Left lung (tissue), 10 donors: ENCODE measurements around the gene ZBTB40. TPM values are rescaled to one million over a fixed set of nuclear protein-coding genes. Genes with fewer than 3 reads are reported as not detected.

Source experiments
- ATAC-seq: fragments of 200-7000 bp; cut with Tn5 transposase; one replicate; pipeline ENCODE4 v1.9.1; 2020; ENCODE audit warnings: moderate library complexity
- DNase-seq, 4 donors: peaks; one replicate each; pipeline ENCODE4 v3.0.0-alpha.2; 2013 to 2020
- H3K27ac ChIP-seq, 2 donors: fragments of 200-600 bp; sonication (generic) in 1 of 2; one replicate each; pipeline versions ENCODE4 v1.5.0 to v1.8.0; 2020 to 2021
- H3K27me3 ChIP-seq, 2 donors: fragments of 200-600 bp; sonication (generic) in 1 of 2; one replicate each; pipeline versions ENCODE4 v1.5.0 to v1.8.0; 2020 to 2021
- H3K36me3 ChIP-seq, 2 donors: fragments of 200-600 bp; sonication (generic) in 1 of 2; one replicate each; pipeline versions ENCODE4 v1.5.0 to v1.8.0; 2020 to 2021
- H3K4me1 ChIP-seq, 2 donors: fragments of 200-600 bp; one replicate each; pipeline ENCODE4 v1.8.0; 2021
- H3K4me3 ChIP-seq, 2 donors: fragments of 200-600 bp; sonication (generic) in 1 of 2; one replicate each; pipeline versions ENCODE4 v1.5.0 to v1.8.0; 2020 to 2021; ENCODE audit warnings: mild to moderate bottlenecking in 1 of 2
- H3K9me3 ChIP-seq, 2 donors: fragments of 200-600 bp; sonication (generic) in 1 of 2; one replicate each; pipeline versions ENCODE4 v1.5.0 to v1.8.0; 2020 to 2021
- intact Hi-C, 2 donors: fragments of 100-400 bp; cut with DNase I; formaldehyde crosslinking; loops; one replicate each; pipeline versions ENCODE4 v1.11.2 to v1.14.2; 2022
- polyA plus RNA-seq, 6 donors: library from polyadenylated mRNA; unstranded; fragments of 120-200 nt; gene quantifications; one replicate each; pipeline ENCODE4 v1.2.1, GENCODE V29; 2013; ENCODE audit not compliant: insufficient read length in 6 of 6
- total RNA-seq, 2 donors: library from RNA; stranded (reverse); fragmentation: NEBNext Ultra II Directional; extraction: Animal tissue kit (Norgen Biotek cat#: 25700); gene quantifications; one replicate each; pipeline ENCODE4 v1.2.1, GENCODE V29; 2021
- TF ChIP-seq, protein P1 (sequence below), 2 donors: fragments of 200-600 bp; sonication (generic) in 1 of 2; IDR thresholded peaks; one replicate each; pipeline versions ENCODE4 v1.5.0 to v1.8.0; 2021; ENCODE audit warnings: antibody characterized with exemption in 2 of 2
- donor health status: DM: no; HTN: yes; CAD: no.
- donor health status: DM: no; HTN: no; CAD: no.

The ZBTB40 gene
- total and polyA plus RNA-seq, 8 donors = 16.0 to 24.8 (median 21.0) TPM

DNA sequence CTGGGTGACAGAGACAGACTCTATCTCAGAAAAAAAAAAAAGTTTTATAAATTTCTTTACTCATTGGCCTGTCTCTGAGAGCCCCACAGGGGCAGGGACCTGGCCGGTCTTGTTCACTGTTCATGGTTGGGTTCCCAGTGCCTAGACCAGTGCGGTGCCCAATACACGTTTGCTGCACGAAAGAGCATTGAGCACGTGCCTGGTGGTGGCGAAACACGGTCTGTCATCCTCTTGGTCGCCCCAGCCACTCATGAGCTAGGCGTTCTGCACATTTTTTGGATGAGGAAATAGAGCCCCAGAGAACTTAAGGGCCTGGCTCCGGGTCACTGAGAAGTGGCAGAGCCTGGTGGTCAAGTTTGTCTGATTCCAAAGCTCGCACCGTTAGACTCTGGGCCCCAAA is 93.0 kb downstream of the ZBTB40 start:
- Histone ChIP-seq H3K27ac (no peak overlapping the region), H3K27me3 (peaks cover 7 to 68% of the 10 kb centered on the region in 2 donors), H3K4me1 (no peaks in the 10 kb centered on the region), H3K36me3 (no peaks in the 10 kb centered on the region), H3K9me3 (no peaks in the 10 kb centered on the region), H3K4me3 (no peak overlapping the region)
- DNase-seq (no peak), ATAC-seq (no peak)
- intact Hi-C loops = no loop called here
- TF ChIP-seq, protein P1, sequence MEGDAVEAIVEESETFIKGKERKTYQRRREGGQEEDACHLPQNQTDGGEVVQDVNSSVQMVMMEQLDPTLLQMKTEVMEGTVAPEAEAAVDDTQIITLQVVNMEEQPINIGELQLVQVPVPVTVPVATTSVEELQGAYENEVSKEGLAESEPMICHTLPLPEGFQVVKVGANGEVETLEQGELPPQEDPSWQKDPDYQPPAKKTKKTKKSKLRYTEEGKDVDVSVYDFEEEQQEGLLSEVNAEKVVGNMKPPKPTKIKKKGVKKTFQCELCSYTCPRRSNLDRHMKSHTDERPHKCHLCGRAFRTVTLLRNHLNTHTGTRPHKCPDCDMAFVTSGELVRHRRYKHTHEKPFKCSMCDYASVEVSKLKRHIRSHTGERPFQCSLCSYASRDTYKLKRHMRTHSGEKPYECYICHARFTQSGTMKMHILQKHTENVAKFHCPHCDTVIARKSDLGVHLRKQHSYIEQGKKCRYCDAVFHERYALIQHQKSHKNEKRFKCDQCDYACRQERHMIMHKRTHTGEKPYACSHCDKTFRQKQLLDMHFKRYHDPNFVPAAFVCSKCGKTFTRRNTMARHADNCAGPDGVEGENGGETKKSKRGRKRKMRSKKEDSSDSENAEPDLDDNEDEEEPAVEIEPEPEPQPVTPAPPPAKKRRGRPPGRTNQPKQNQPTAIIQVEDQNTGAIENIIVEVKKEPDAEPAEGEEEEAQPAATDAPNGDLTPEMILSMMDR (IDR thresholded peaks at IDR 0.05) = no peak

DNA sequence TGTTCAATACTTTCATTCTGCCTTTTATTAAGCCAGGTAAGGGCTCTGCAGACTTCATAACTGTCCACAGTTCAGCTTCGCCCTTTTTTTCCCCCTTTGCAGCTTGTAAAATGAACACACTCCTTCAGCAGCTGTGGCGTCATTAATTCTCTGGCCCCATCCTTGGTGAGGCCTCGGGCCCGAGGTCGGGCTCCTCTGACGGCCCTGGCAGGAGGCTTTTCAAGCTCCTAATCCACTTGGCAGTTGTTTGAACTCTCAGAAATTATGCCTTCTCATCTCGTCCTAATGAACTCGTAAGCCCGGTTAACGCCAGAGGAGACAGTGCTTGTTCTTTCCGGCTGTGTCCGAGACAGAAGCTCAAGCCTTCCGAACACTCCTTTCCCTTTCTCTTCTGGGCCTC is 93.5 kb downstream of the ZBTB40 start:
- DNase-seq (no peak), ATAC-seq (no peak)
- TF ChIP-seq, protein P1 (IDR thresholded peaks at IDR 0.05) = no peak
- no peak overlapping the region for H3K4me3 ChIP-seq
- no peaks in the 10 kb centered on the region for H3K36me3 ChIP-seq
- peaks cover 7 to 73% of the 10 kb centered on the region in 2 donors for H3K27me3 ChIP-seq
- no peaks in the 10 kb centered on the region for H3K9me3 ChIP-seq
- intact Hi-C loops = no loop called here
- no peak overlapping the region for H3K27ac ChIP-seq
- no peaks in the 10 kb centered on the region for H3K4me1 ChIP-seq

DNA sequence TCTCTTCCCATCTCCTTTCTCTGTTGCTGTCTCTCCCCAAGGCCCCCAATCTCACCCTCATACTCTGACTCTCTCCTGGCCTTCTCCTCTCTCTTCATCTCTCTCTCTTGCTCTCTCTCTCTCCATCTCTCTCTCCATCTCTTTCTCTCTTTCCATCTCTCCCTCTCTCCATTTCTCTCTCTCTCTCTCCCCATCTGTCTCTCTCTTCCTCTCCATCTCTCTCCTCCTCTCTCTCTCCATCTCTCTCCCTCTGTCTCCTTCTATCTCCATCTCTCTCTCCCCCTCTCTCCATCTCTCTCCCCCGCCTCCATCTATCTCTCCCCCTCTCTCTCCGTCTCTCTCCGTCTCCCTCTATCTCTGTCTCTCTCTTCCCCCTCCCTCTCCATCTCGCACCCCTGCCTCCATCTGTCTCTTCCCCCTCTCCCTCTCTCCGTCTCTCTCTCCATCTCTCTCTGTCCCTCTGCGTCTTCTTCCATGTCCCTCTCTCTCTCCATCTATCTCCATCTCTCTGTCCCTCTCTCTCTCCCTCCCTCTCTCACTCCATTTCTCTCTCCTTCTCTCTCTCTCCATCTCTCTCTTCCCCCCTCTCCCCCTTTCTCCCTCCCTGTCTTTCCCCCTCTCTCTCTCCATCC is 95.7 kb downstream of the ZBTB40 start:
- Histone ChIP-seq H3K4me3 (no peak overlapping the region), H3K27ac (no peak overlapping the region), H3K9me3 (no peaks in the 10 kb centered on the region), H3K27me3 (peaks cover 7 to 95% of the 10 kb centered on the region in 2 donors), H3K36me3 (no peaks in the 10 kb centered on the region), H3K4me1 (no peaks in the 10 kb centered on the region)
- ATAC-seq (no peak), DNase-seq (no peak)
- TF ChIP-seq, protein P1 (IDR thresholded peaks at IDR 0.05) = no peak
- intact Hi-C loops = no loop called here

DNA sequence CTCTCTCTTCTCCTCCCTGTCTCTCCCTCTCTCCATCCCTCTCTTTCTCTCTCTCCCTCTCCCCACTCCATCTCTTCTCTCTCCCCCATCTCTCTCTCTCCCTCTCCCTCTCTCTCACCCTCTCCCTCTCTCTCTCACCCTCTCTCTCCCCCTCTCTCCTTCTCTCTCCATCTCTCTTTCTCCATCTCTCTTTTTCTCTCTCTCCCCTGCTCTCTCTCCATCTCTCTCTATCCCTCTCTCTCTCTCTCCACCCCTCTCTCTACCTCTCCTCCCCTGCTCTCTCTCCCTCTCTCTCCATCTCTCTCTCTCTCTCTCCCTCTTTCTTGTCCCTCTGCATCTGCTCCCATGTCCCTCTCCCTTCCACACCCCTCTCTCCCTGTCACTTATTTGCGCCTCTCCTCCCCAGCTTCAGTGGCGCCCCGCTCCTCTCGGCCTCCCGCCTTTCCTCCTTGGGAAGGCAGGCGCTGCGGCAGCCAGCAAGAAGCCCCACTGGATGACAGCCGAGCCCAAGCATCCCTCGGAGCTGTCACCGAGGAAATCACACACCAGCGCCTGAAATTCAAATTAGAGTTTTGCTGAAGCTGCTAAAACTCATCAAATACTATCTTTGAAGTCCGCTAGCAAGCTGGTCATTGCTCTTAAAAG is 96.3 kb downstream of the ZBTB40 start:
- TF ChIP-seq, protein P1 (IDR thresholded peaks at IDR 0.05) = no peak
- Histone ChIP-seq H3K9me3 (no peaks in the 10 kb centered on the region), H3K4me1 (no peaks in the 10 kb centered on the region), H3K36me3 (no peaks in the 10 kb centered on the region), H3K27ac (no peak overlapping the region), H3K4me3 (no peak overlapping the region), H3K27me3 (peaks cover 7 to 95% of the 10 kb centered on the region in 2 donors)
- intact Hi-C loops = no loop called here
- no peak for DNase-seq
- ATAC-seq = no peak

DNA sequence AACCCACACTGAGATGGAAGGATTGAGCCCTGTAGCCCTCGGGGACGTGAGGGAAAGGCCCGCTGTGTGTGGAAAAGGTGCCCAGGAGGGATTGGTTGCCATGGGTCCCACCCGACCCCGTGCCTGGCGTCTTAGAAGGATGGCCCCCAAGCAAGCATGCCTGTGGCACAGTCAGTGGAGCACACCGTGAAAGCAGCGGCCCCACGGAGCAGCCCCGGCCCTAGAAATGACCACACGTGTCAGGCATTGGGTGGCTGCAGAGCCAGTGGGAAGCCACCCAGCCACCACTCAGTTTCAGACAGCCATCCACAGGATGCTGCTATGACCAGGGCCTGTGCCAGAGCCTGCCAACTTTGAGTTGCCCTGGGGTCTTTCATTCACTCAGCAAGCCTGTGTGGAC is 98.4 kb downstream of the ZBTB40 start:
- TF ChIP-seq, protein P1 (IDR thresholded peaks at IDR 0.05) = no peak
- ATAC-seq (no peak), DNase-seq (no peak)
- Histone ChIP-seq H3K9me3 (no peaks in the 10 kb centered on the region), H3K36me3 (no peaks in the 10 kb centered on the region), H3K4me1 (no peaks in the 10 kb centered on the region), H3K4me3 (no peak overlapping the region), H3K27me3 (peaks cover 7 to 95% of the 10 kb centered on the region in 2 donors), H3K27ac (no peak overlapping the region)
- intact Hi-C loops = no loop called here
